Measurements from ENCODE around the gene FOXO6. TPM values are rescaled to one million over a fixed set of nuclear protein-coding genes. Genes with fewer than 3 reads are reported as not detected.
A peak's percentile ranks its signal among the peaks of the same experiment; 100 is the strongest.

Gene FOXO6
- total RNA-seq, 1 experiment from 2014 or later: 1.9 TPM

DNA sequence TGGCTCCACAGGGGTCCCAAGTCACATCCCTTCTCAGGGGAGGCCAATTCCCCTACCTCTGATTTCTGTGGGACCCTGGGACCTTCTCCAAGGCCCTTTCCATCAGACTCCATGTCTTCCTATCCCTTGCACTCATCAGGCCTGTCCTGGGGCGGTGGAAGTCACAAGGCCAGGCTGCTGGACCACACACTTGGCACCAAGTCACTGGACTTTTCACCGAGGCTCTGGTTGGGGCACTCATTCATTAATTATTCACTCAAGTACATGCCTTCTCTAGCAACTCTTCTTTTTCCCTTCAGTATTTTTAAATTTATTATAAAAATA, 11.2 kb upstream of the FOXO6 start:
- no peak for DNase-seq (ENCODE audit: low spot score)

DNA sequence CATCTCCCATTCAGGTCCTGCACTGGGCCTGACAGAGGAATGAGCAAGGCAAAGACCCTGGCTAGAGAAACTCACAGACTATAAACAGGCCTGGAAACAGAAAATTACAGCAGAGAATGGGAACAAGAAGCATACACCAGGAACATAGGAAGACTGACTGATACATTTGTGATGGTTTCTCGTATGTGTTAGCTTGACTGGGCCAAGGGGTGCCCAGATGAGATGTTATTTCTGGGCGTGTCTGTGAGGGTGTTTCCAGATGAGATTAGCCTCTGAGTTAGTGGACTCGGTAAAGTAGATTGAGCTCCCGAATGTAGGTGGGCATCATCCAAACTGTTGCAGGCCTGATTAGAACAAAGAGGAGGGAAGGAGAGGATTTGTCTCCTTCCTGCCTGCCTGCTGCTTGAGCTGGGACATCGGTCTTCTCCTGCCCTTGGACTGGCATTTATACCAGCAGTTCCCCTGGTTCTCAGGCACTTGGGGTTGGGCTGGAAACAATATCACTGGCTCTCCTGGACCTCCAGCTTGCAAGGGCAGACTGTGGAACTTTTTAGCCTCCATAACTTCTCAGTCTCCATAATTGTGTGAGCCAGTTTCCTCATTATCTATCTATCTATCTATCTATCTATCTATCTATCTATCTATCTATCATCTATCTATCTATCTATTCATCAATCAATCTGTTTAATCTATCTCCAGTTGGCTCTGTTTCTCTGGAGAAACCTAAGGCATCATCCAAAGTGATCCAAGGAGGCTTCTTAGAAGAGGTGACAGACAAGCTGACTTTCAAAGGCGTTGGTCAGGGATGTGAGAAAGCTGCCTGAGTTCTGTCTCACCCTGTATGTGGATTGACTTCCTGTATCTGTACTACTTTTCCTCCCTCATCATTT, 9.7 kb upstream of the FOXO6 start:
- DNase-seq (ENCODE audit: low spot score): no peak

DNA sequence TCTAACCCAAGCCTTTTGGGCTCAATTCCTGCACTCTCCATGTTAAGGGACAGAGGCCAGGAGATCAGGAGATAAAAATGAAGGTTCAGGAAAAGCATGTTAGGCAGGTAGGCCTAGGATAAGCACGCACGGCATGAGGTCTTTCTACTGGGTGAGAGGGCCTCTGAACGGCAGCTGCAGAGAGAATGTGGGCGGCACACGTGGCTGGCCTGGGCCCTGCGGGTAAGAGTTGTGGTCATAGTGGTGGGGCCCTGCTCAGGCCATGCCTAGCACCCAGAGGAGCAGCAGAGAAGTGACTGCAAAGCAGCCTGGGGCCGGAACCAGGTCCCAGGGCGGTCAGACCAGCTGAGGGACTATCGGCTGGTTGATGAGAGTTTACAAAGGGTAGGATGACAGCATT, 7.5 kb upstream of the FOXO6 start:
- peak; percentile 75 for DNase-seq (ENCODE audit: low spot score)

DNA sequence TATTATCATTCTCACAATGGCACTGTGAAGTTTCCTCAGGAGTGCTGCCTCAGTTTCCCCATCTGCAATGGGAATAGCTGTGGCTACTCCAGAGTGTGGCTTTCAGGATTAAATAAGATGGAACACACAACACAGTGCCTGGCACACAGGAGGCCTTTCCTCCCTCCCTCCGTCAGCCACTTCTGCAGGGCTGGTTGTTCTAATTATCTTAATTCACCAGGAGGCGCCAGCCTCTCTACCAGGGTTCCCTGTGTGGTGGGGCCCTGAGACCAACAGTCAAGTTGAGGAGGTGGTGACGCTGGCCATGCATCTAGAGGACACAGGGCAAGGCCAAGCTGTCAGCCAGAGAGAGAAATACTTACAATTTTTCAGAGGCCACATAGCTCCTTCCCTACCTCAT, 6.3 kb upstream of the FOXO6 start:
- no peak for DNase-seq (ENCODE audit: low spot score)

DNA sequence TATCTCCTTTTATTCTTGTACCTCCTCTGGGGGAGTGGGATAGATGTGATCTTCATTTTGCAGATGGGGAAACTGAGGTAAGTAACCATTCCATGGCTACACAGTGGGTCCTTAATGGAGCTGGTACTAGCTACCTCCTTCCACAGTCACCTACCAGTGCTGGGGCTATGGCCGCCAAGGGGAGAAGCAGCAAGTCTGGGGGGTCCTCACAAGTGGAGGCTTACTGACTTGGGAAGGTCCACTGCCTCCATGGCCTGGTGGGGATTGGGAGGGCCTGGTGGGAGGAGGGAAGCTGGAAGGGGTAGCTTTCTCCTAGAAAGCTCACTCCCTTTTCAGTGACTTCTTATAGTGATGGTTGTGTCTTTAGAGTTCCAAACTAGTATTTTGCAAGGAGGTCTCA, 5.9 kb upstream of the FOXO6 start:
- no peak for DNase-seq (ENCODE audit: low spot score)

DNA sequence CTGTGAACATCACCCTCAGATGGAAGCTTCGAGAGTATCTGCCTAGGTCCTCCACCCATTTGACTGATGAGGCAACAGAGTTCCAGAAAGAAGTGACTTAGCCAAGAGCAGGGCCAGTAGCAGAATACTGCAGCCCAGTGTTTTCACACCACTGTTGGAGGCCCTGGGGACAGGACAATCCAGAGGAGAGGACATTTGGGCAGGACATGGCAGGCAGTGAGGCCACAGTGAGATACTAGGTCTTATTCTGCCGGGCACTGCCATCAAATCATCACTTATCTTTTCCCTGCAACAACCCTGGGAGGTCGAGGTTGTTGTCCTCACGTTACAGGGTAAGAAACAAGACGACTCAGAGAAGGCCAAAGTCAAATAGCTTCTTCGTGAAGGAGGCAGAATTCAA, 5.5 kb upstream of the FOXO6 start:
- DNase-seq (ENCODE audit: low spot score): no peak

DNA sequence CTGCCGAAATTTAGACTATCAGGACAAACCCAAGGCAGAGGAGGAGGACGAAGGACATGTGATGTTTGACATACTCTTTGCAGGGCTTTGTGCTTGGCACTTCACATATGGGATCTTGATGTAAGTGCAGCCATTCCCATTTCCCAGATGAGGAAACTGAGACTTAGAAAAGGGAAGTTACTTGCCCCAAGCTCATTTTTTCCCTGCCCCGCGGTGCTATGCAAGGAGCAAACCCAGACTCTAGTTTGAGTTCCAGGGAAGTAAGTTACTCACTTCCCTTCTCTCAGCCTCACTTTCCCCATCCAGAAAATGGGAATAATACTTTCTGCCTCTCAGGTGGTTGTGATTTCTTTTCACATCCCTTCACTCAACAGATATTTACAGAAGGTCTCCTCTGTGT, 4.5 kb upstream of the FOXO6 start:
- no peak for DNase-seq (ENCODE audit: low spot score)

DNA sequence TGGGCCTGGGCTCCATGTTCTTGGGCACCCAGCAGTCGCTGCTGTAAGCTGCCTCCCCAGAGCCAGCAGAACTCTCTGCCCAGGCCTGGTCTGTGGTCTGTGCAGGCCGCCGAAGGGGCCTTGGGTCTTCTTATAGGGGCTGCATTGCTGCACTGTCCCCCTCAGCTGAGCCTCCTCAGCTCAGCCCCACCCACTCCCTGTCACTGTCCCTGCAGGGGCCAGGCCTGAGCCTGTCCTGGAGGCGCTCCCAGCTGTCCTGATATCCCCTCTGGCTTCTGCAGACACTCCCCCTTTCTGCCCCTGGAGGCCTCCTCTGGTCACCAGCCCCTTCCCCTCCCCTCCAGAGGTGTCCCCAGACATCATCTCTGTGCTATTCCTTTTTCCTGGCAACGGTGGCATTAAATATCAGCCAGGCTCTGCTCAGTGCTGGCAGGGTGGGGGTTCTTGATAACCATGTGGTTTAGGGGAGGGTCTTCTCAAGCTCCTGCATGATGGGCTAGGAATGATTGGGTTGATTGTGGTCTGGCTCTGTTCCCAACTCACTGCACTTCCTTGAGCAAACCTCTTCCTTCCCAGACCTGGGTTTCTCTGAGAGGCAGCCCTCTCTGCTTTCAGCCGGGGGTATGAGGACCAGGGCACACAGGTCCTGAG, 3.7 kb upstream of the FOXO6 start:
- no peak for DNase-seq (ENCODE audit: low spot score)

DNA sequence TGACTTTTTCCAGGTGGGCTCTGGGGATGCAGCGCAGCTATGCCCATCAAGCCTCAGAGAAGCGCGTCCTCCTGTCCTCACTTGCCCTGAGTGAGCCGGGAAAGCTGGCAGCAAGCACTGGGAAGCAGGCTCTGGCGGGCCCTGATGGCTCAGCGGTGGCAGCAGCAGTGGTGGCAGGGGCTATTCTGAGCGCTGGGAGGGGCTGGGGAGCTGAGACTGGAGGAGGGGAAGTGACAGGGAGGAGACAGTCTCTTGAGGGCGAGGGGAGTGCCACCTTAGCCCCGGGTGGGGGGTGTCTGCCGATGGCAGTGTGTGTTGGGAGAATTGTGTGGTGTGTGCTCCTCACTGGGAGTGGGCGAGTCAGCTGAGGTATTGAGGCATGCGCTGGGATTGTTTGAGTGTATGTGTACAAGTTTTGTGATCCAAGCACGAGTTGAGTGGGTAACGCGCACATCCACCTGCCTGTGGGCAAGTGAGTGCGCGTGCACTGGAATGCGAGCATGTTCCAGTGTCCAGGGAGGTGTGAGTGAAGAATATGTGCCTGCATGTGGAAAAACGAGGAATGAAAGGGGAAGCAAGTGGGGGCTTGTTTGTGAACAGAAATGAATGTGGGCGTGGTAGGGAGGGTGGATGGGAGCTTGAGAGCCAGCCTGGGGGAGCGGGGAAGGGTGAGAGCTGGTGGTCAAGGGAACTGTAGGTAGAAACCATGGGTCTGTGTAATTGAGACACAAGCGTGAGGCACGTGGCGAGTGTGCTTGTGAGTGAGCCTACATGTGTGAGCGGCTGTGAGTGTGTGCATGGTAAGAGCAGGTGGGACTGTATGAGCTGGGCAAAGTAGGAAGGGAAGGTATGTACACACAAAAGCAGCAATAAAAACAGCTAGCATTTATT, 2.9 kb upstream of the FOXO6 start:
- DNase-seq (ENCODE audit: low spot score): no peak

DNA sequence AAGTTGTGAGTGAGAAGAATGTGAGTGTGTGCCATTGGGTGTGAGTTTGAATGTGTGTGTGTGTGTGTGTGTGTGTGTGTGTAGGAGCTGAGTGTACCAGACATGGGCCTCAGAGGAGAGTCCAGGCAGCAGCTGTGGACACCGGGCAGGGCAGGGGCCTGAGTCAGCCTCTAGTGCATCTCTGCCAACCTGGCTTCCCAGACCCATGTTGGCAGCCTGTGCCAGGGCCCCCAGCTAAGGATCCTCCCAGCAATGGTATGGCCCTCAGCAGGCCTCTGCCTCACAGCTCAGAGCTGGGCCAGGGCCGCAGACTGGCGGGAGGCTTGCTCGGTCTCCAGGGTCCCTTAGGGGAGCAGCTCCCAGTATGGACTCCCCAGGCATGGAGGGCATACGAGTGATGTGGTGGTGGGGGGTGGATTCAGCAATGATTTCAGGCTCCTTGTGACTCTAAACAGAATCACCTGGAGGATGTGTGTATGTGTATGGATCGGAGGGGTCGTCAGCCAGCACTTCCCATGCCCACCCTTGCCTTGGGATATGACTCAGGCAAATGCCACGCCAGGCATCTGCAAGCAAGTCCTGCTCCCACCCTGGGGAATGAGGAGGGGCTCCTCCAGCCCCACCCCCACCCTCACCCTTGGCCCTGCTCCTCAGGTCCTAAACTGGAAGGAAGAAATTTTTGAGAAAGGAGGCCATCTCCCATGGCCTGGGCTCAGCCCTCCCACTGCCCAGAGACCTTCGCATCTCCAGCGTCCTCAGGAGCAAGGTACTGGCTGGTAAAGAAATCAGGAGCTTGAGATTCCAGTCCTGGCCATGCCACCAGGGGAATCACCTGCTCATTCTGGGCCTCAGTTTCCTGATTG, 1.8 kb upstream of the FOXO6 start:
- no peak for DNase-seq (ENCODE audit: low spot score)

DNA sequence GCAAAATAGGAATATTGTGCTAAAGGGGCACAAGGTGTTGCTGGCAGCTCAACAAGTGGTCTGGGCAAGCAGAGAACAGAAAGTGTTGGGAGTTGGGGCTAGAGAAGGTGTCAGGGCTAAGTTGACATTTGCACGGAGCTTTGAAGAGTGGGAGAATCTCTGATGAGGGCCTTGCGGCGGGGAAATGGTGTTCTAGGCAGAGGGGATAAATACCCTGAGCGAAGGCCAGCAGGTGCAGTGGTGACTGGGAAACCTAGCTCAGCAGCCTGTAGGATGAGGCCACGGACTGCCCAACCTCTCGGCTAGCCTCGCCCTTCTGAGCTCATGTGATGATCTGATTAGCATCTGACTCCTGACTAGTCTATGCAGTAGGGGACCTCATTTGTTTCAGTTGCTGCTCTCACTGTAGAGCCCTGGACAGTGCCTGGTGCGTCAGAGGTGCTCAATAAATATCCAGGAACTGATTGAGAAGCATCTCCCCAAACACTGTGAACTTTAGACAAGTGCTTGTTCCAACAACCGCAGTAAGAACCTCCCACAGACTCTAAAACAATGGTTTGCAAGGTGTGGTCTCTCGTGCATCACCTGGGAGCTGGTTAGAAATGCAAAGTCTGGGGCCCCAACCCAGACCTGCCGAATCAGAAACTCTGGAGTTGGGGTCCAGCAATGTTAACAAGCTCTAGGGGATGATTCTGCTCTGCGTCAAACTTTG, 1.0 kb upstream of the FOXO6 start:
- DNase-seq (ENCODE audit: low spot score): peak; percentile 69

DNA sequence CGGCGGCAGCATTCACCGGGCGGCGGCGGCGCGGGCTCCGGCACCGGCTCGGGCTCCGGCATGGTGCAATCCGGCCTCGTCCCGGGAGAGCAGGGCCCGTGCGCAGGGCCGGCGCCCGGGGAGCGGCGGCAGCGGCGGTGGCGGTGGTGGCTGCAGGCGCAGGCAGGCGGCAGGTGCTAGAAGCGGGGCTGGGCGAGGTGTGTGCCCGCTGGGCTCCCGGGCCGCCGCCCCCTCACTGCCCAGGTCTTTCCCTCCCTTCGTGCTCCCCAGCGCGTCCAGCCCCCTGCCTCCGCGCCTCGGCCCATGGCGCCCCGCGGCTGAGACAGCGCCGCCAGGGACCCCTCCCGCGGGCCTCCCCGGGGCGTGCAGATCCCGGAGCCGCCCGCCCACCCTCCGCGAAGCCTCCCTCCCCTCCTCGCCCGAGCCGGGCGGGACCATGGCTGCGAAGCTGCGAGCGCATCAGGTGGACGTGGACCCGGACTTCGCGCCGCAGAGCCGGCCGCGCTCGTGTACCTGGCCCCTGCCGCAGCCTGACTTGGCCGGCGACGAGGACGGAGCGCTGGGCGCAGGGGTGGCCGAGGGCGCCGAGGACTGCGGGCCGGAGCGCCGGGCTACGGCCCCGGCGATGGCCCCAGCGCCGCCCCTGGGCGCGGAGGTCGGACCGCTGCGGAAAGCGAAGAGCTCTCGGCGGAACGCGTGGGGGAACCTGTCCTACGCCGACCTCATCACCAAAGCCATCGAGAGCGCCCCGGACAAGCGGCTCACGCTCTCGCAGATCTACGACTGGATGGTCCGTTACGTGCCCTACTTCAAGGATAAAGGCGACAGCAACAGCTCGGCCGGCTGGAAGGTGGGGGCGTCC, 492 bp downstream of the FOXO6 start:
- DNase-seq (ENCODE audit: low spot score): no peak

DNA sequence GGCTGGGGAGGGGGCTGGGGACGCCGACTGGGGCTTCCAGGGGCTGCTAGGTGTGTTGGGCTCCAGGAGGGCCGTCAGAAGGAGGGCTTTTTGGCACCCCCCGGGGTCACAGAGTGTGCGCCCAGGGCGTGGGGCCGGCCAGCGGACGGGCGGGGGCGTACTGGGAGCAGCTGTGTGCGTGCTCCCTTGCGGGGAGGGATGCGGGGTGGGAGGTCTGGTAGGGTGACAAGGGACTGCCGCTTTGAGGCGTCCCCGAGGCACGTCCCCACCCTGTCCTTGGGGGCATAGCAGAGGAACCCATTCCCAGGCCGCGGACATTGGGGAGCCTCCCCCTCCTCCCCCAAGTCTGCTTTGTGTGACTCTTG, 1.1 kb downstream of the FOXO6 start:
- DNase-seq (ENCODE audit: low spot score): no peak

DNA sequence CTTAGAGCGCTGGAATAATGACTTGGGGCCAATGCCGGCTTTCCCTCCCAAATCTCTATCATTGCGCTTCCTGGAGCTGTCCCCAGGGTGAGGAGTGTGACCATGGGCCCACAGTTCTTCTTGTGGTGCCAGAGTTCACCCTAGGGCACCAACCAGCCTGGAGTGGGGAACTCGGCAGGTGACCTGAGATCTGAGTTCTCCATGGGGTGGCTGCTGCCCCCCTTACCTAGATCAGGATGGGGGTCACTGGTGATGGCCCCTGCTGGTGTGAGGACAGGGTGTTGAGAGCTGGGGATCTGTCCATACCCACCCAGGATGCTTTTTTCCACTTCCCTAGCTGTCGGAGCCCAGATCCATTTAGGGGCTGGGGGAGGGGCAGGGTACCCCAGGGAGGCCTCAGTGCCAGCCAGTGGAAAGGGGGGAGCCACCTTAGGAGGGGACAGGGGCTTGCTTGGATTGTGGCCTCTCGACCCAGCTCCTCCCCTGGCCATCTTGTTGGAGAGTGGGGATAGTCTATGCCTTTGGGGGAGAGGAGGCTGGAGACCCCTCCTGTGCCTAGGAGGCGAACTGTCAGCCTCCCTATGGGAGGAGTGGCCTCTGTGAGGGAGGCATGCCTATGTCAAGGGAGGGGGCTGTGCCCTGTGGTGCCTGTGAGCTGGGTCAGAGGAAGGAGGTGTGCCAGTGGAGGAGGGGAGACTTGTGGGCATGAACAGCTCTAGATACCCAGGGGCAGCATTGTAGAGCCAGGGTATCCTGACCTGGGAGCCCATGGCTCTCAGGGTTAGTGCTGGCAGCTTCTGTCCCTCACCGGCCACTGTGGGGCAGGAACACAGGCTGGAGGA, 1.7 kb downstream of the FOXO6 start:
- no peak for DNase-seq (ENCODE audit: low spot score)

DNA sequence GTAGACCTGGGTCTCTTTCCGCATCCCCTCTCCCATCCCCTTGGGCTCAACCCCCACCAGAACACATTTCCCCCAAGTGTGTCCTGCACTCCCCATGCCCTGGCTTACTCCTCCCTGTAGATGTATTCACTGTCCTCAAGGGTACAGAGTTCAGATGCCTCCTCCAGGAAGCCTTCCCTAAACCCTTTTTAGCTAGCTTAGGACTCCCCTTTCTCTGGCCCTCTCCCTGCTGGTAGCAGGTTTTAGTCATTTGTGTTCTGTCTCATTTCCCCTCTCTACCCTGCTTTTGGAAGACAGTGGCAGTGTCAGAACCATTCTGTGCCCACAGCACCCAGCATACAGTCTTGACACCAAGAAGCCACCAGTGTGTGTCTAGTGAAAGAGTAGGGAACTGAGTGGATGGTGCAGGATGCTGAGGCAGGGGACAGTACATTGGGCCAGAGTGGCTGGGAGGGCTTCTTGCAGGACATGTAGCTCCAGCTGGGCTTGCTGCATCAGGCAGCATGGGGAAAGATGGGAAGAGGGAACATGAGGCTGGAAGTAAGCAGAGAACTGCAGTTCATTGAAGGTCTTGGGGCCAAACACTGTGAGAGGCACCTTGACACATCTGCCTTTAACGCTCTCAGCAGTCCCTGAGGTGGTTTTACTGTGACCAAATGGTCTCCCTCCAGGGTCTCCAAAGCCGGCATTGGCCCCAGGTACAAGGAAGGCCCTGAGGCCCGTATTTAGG, 2.5 kb downstream of the FOXO6 start:
- DNase-seq (ENCODE audit: low spot score): no peak

DNA sequence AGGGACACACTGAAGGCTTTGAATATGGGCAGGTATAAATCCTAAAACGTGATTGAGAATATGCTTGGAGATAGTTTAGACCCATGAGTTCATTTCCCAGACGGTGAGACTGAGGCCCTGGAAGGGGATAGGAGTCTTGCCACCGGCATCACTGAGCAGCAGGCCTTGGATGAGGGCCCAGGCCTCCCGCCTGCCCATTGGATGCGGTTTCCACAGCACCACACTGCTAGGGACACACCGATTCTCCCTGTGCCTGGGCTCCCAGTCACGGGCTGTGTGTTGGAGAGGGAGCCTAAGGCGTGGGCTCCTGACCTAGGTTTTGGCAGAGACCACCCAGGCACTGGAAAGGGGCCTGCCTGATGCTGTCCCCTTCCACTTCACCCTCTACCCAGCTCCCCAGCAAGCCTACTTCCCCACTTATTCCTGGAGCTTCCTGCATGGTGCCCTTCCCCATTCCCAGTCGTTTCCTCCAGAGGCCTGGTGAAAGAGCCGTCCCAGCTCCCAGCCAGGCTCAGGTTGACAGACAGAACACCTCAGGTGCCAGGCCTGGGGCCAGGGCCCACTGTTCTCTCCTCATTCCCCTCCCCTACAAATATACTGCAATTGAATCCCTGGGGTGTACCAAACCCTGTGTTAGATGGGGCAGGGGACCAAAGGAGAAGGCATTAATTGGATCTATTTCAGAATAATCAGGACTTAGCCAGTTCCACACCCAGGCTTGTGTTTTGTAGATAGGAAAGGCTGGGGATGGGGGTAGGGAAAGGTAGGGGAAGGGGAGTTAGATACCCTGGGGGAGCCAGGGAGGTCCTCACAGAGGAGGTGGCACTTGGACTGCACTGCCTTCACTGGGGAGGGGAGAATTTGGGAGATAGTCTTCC, 3.4 kb downstream of the FOXO6 start:
- DNase-seq (ENCODE audit: low spot score): no peak

DNA sequence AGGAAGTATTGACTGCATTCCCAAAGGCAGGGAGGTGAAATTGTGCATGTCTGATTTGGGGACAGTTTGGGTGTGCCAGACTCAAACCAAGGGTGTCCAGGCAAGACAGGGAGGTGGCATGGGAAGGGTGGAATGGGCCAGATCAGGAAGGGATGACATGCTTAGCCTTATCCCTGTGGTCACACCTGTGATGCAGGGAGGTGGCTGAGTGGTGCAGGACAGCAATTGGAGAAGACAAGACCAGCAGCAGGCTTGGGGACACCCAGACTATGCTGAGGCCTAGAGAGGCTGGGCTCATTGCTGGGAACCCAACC, 4.0 kb downstream of the FOXO6 start:
- DNase-seq (ENCODE audit: low spot score): no peak
